Lower leg skin (tissue), 4 donors: ENCODE results near the gene MGAT3. TPM values are rescaled to one million over a fixed set of nuclear protein-coding genes. Genes with fewer than 3 reads are reported as not detected.

ENCODE experiments used
- DNase-seq, 2 donors: peaks; one replicate each; pipeline ENCODE4 v3.0.0-alpha.2; 2019; ENCODE audit warnings: low spot score in 2 of 2
- H3K4me3 ChIP-seq: fragments of 200-600 bp; sonication (generic); 2 replicates; pipeline ENCODE4 v1.5.1; 2017; ENCODE audit warnings: mild to moderate bottlenecking, low read depth; ENCODE audit not compliant: poor library complexity, severe bottlenecking
- CTCF ChIP-seq, 3 donors: fragments of 450-650 bp; IDR thresholded peaks; one replicate each; pipeline ENCODE4 v1.5.1; 2016; ENCODE audit warnings: antibody characterized with exemption in 3 of 3, mild to moderate bottlenecking in 3 of 3, moderate library complexity in 2 of 3
- POLR2A ChIP-seq, 2 donors: fragments of 450-650 bp; IDR thresholded peaks; one replicate each; pipeline ENCODE4 v1.6.1; 2016 to 2017; ENCODE audit warnings: antibody characterized with exemption in 2 of 2, mild to moderate bottlenecking in 1 of 2, moderate library complexity in 1 of 2
- WGBS, 2 donors: methylation state at CpG; one replicate each; pipeline ENCODE4 v1.1.5; 2018; 5-methylcytosine and 5-hydroxymethylcytosine counted together
- intact Hi-C: fragments of 100-400 bp; cut with DNase I; formaldehyde crosslinking; loops from one replicate; pipeline ENCODE4 v1.15.0; 2023; ENCODE audit warnings: low total_unique reads
- total RNA-seq, 4 donors: library from RNA; depleted of rRNA; stranded (reverse); fragments of >200 nt; gene quantifications; one replicate each; pipeline ENCODE4 v1.1.0, GENCODE V29; 2016

Gene MGAT3
- total RNA-seq, 4 donors from 2014 or later: 1.2 to 5.5 (median 3.2) TPM

GRCh38 chr22:39430576-39431150 is 26.1 kb upstream of the MGAT3 start:
- no peak overlapping the region for H3K4me3 ChIP-seq
- 75 to 78% methylated on average over 10 of the region's 10 CpGs for WGBS, 2 donors
- DNase-seq: no peak
- intact Hi-C loops: no loop called here
- TF ChIP-seq POLR2A (IDR thresholded peaks at IDR 0.05) (no peak), CTCF (IDR thresholded peaks at IDR 0.05) (no peak)

DNA sequence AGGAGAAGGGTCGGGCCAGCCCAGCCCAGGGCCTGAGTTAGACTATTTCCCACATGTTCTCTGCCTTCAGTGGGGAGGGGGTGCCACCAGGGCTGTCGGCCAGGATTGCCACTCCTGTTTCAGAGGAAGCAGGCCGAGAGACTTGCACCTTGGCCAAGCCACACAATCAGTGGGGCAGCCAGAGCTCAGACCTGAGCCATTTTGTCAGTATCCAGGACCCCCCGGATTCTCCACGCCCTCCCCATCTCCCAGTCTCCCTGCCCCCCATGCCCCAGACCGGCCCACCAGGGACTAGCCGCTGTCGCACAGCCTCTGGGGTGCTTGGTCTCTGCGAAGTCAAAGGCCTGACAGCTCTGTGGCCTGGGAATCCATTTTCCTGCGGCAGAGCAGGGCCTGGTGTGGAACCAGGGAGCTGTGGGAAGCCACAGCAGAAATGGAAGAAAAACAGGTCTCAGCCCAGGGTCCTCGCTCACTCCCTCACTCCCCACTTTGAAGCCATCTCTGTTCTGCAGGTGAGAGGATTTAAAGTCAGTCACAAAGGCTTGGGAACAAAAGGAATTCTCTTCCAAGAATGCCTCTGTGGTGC is 25.5 kb upstream of the MGAT3 start:
- intact Hi-C loops: no loop called here
- 68 to 77% methylated on average over 11 of the region's 11 CpGs for WGBS, 2 donors
- TF ChIP-seq POLR2A (IDR thresholded peaks at IDR 0.05) (no peak), CTCF (IDR thresholded peaks at IDR 0.05) (no peak)

DNA sequence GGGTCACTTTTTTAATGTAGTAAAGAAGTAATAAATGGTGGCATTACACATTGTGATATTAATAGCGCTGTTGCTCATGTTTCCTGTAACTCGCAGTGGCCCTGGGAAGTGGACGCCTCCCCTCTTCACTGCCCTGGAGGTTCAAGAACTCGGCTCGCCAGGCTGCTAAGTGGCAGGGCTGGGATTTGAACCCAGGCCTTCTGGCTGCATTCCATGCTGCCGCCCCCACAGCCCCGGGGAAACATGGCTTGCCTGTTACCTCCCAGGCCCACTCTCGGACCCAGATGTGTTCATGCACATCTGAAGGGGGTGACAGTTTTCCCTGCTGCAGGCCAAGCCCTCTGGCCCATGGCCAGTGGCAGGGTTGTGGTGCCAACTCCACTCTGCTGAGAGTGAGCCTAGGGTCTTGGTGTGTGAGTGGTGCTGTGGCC is 25.0 kb upstream of the MGAT3 start:
- no peak overlapping the region for H3K4me3 ChIP-seq
- 52 to 59% methylated on average over 8 of the region's 8 CpGs for WGBS, 2 donors
- DNase-seq: no peak
- TF ChIP-seq POLR2A (IDR thresholded peaks at IDR 0.05): no peak
- TF ChIP-seq CTCF (IDR thresholded peaks at IDR 0.05): no peak
- intact Hi-C loops: no loop called here

More for the DNA sequence above, 25.5 kb upstream of the MGAT3 start:
- DNase-seq: no peak
- H3K4me3 ChIP-seq: no peak overlapping the region

DNA sequence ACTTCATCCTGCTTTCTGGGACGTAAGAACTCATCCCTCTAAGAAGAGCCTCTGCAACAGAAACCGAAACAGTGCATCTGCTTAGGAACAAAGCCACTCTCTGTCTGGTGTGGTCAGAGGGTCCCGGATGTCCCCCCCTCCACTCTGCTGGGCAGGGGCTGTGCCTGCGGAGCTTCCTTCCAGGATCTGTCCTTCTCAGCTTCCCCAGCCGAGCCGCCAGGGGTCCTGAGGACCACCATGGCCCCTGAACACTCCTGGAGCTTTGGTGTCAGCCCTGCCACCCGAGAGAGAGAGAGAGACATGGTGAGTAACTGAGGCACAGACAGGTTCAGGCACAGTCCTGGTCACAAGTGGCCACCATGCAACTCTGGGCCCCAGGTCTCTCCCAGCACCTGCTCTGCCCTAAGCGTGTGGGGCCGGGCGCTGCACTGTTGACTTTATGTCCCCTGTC is 24.4 kb upstream of the MGAT3 start:
- TF ChIP-seq CTCF (IDR thresholded peaks at IDR 0.05): no peak
- no peak for TF ChIP-seq POLR2A (IDR thresholded peaks at IDR 0.05)
- DNase-seq: no peak
- H3K4me3 ChIP-seq: no peak overlapping the region
- intact Hi-C loops: no loop called here
- 77 to 85% methylated on average over 10 of the region's 10 CpGs for WGBS, 2 donors

- no peak for TF ChIP-seq CTCF (IDR thresholded peaks at IDR 0.05)
- no peak for TF ChIP-seq POLR2A (IDR thresholded peaks at IDR 0.05)
- intact Hi-C loops: no loop called here
- DNase-seq: no peak
- no peak overlapping the region for H3K4me3 ChIP-seq
- WGBS, 2 donors: 80 to 83% methylated on average over 29 to 31 of the region's 31 CpGs
Measured at GRCh38 chr22:39433476-39434242, 23.2 kb upstream of the MGAT3 start.
